Measurements from ENCODE around the gene PHIP.
"Not testable (repeated sequence)": the region's sequence is repeated elsewhere in the genome, so short reads cannot be mapped to it uniquely, and the experiment has no call there.

The PHIP gene

GRCh38 chr6:78917788-78918187, 160.3 kb downstream of the PHIP start:
- no peak for DNase-seq

GRCh38 chr6:78916411-78916810, 161.6 kb downstream of the PHIP start:
- no peak for DNase-seq

- DNase-seq: no peak
Observed at GRCh38 chr6:78911218-78911940, 166.7 kb downstream of the PHIP start.

GRCh38 chr6:78910591-78911171, 167.4 kb downstream of the PHIP start:
- no peak for DNase-seq

- DNase-seq: no peak
Observed at GRCh38 chr6:78910010-78910409, 168.0 kb downstream of the PHIP start.

- DNase-seq: no peak
Observed at GRCh38 chr6:78909391-78909790, 168.7 kb downstream of the PHIP start.

GRCh38 chr6:78908621-78909020, 169.4 kb downstream of the PHIP start:
- DNase-seq: no peak

GRCh38 chr6:78896227-78896626, 181.8 kb downstream of the PHIP start:
- no peak for DNase-seq

- not testable (repeated sequence) for DNase-seq
Observed at GRCh38 chr6:78889901-78890300, 188.2 kb downstream of the PHIP start.

Measured in DMS79 treated with DMSO at 0.1 percent for 48 hours (cell line).